Amniotic stem cell (primary cell): ENCODE measurements around the gene KIRREL3.

ENCODE experiments used
- DNase-seq: peaks from one replicate; lab custom pipeline; 2025; lab: John Stamatoyannopoulos, UW

KIRREL3 gene

GRCh38 chr11:126534141-126534805 is 466.3 kb downstream of the KIRREL3 start:
- no peak for DNase-seq

GRCh38 chr11:126533560-126533959 is 467.0 kb downstream of the KIRREL3 start:
- no peak for DNase-seq

- DNase-seq, result no peak
Observed at GRCh38 chr11:126530416-126530815, 470.2 kb downstream of the KIRREL3 start.

GRCh38 chr11:126529037-126529436 is 471.5 kb downstream of the KIRREL3 start:
- no peak for DNase-seq

- DNase-seq, result no peak
Observed at GRCh38 chr11:126528075-126528474, 472.5 kb downstream of the KIRREL3 start.

- no peak for DNase-seq
Observed at GRCh38 chr11:126527651-126528050, 472.9 kb downstream of the KIRREL3 start.

GRCh38 chr11:126526471-126526870 is 474.1 kb downstream of the KIRREL3 start:
- no peak for DNase-seq

- no peak for DNase-seq
Observed at GRCh38 chr11:126525702-126526101, 474.9 kb downstream of the KIRREL3 start.

GRCh38 chr11:126525216-126525615 is 475.4 kb downstream of the KIRREL3 start:
- DNase-seq, result no peak

GRCh38 chr11:126523441-126524205 is 476.9 kb downstream of the KIRREL3 start:
- no peak for DNase-seq

- no peak for DNase-seq
Observed at GRCh38 chr11:126522606-126523005, 478.0 kb downstream of the KIRREL3 start.

GRCh38 chr11:126522152-126522551 is 478.4 kb downstream of the KIRREL3 start:
- DNase-seq, result no peak

- no peak for DNase-seq
Observed at GRCh38 chr11:126521196-126521595, 479.4 kb downstream of the KIRREL3 start.

- DNase-seq, result no peak
Observed at GRCh38 chr11:126519764-126520734, 480.5 kb downstream of the KIRREL3 start.

- no peak for DNase-seq
Observed at GRCh38 chr11:126518972-126519690, 481.4 kb downstream of the KIRREL3 start.

GRCh38 chr11:126518071-126518971 is 482.2 kb downstream of the KIRREL3 start:
- no peak for DNase-seq

GRCh38 chr11:126515501-126515900 is 485.1 kb downstream of the KIRREL3 start:
- no peak for DNase-seq

- DNase-seq, result no peak
Observed at GRCh38 chr11:126514061-126514693, 486.4 kb downstream of the KIRREL3 start.

GRCh38 chr11:126512741-126513715 is 487.5 kb downstream of the KIRREL3 start:
- no peak for DNase-seq
